GM12874 (cell line): ENCODE measurements around the gene RNF151.

Experiments used
- TF ChIP-seq, protein P1 (sequence below): IDR thresholded peaks from 2 replicates; pipeline ENCODE4 v1.5.1; 2011; ENCODE audit warnings: low read depth, mild to moderate bottlenecking, control low read depth, low read length, moderate library complexity; ENCODE audit not compliant: insufficient read depth

Gene RNF151

DNA sequence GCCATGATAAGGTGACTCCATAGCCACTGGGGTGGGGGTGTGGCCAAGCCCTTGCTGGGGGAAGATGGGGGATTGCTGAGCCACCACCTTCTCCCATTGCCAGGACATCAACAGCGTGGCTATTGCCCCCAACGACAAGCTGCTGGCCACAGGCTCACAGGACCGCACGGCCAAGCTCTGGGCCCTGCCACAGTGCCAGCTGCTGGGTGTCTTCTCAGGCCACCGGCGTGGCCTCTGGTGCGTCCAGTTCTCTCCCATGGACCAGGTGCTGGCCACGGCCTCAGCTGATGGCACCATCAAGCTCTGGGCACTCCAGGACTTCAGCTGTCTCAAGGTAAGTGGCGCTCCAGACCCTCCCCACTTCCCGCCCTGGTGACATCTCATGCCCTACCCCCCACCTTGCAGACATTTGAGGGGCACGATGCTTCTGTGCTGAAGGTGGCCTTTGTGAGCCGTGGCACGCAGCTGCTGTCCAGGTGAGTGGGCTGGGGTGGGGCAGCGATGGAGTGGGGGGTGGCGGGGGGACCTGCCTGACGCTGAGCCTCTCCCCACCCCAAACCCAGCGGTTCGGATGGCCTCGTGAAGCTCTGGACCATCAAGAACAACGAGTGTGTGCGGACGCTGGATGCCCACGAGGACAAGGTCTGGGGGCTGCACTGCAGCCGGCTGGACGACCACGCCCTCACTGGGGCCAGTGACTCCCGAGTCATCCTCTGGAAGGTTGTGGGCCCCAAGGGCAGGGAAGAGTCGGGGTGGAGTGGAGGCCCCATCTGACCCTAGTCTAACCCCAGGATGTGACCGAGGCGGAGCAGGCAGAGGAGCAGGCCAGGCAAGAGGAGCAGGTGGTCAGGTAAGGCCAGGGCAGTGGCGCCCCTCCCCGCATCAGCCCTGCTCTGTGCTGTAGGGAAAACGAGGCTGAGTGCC lies 10.6 kb downstream of the RNF151 start:
- TF ChIP-seq, protein P1, sequence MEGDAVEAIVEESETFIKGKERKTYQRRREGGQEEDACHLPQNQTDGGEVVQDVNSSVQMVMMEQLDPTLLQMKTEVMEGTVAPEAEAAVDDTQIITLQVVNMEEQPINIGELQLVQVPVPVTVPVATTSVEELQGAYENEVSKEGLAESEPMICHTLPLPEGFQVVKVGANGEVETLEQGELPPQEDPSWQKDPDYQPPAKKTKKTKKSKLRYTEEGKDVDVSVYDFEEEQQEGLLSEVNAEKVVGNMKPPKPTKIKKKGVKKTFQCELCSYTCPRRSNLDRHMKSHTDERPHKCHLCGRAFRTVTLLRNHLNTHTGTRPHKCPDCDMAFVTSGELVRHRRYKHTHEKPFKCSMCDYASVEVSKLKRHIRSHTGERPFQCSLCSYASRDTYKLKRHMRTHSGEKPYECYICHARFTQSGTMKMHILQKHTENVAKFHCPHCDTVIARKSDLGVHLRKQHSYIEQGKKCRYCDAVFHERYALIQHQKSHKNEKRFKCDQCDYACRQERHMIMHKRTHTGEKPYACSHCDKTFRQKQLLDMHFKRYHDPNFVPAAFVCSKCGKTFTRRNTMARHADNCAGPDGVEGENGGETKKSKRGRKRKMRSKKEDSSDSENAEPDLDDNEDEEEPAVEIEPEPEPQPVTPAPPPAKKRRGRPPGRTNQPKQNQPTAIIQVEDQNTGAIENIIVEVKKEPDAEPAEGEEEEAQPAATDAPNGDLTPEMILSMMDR: no peak

DNA sequence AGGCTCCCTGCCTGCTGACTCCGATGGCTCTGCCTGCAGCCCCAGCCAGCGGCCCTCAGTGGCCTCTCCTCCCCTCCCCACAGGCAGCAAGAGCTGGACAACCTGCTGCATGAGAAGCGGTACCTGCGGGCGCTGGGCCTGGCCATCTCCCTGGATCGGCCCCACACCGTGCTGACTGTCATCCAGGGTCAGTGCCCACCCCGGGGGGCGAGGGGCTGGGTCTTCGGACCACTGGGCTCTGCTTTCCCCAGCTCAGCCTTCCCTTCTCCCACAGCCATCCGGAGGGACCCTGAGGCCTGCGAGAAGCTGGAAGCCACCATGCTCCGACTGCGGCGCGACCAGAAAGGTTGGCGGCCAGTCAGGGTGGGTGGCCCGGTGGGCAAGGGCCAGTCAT lies 11.2 kb downstream of the RNF151 start:
- TF ChIP-seq, protein P1: no peak

DNA sequence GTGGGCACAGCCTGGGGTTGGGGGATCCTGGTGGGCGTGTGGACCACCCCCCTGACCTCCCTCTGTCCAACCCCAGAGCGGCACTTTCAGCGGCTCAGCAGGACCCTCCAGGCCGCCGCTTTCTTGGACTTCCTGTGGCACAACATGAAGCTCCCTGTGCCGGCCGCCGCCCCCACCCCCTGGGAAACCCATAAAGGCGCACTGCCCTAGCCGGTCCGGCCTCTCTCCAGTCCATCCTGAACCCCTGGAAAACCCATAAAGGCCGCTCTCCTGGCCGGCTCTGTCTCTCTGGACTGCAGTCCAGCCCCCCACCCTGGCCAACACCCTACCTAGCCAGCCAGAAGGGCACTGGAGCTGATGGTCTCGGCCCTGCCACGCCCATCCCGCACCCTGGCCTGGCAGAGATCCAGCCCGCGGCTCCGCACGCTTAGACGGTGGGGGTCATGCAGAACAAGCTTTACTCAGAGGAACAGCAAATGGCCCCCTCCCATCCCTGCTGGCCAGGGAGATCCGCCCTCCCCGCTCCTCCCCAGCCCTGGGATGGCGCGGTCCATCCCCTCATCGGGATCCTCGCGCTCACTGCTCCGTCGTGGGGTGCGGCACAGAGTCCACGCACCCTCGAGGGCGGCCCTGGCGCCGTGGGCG lies 11.9 kb downstream of the RNF151 start:
- TF ChIP-seq, protein P1: no peak

DNA sequence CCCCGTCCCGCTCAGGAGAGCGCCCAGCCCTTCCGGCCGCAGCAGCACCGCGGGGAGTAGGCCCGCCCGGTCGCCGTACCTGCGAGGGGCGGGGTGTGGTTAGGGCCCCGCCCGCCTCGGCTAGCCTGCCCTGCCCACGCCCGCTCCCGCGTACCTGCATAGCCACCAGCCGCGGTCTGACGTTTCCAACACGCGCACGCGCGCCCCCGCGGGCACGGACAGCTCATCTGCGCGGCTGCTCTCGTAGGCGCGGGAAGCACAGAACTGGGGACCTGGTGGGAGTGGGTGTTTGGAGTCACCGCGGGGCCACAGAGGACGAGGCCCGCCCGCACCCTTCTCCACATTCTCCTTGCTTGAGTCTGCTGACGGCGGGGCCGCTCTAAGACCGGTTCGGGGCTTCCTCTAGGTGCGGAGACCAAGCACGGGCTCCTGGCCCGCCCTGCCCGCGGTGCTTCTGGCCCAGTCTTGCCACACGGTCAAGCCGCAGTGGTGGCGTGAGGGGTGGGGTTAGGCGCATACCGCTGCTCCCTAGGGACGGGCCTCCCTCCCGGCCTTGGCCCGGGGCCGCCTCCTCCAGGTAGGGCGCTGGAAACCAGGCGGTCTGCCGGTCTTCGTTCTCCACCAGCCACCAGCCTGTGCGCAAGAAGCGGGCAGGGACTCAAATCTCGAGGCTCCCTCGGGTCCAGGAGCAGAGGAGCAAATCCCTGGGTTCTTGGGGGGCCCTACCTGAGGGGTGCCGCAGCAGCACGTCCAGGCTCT lies 12.8 kb downstream of the RNF151 start:
- TF ChIP-seq, protein P1: no peak

DNA sequence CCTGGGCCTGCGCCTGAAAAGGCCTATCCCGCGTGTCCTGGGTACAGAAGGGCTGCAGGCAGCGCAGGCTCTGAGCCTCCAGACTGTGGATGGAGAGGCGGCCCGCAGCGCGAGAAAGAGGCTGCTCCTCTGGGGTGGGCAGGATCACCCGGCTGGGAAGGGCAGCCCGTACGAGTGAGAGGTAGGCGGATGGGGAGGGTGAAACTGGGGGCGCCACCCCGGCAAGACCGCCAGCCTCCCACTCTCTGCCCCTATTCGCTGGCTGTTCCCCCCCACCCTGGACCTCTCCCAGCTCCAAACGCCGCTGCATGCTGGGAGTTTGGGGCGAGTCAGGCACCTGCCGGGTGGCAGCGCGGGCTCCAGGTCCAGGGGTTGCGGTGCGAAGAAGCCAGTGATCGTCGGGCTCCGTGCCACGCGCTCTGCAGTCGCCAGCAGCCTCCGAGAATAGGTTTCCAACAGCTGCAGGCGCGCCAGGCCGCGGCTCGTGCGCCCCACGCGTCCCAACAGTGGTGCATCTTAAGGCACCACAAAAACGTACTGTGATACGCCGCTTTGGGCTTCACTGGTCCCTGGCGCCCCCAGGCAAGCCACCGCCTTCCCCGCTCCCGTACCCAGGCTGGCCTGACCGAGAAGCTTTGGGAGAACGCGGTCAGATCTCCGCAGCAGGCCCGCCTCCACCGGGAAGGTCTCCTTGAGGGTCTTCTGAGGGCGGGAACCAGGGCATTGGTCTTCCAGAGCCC lies 13.5 kb downstream of the RNF151 start:
- TF ChIP-seq, protein P1: no peak

DNA sequence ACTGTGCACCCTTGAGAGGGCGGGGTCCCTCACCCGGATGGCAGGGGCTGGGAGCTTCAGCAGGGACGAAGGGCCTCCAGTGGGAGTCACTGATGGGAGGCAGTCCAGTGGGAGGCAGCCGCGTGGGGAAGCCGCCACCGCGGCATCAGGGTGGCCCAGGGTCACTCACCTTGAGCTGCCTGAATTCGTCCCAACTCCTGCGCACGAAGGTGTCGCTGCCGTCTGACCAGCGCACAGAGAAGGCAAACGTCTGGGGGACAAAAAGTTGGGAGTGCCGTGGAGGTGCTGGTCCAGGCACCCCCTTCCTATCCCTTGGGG lies 14.1 kb downstream of the RNF151 start:
- TF ChIP-seq, protein P1: no peak
